SK-N-MC (cell line): ENCODE data around the gene ZAR1.
"Not testable (repeated sequence)": the region's sequence is repeated elsewhere in the genome, so short reads cannot be mapped to it uniquely, and the experiment has no call there.

ENCODE experiments used
- DNase-seq: peaks from one replicate; pipeline ENCODE4 v3.0.0-alpha.2; 2011; ENCODE audit warnings: low read depth, low spot score
- H3K27ac ChIP-seq: fragments of 200-600 bp; sonication (generic); 2 replicates; pipeline ENCODE4 v1.5.1; 2016; ENCODE audit warnings: mixed run types
- H3K36me3 ChIP-seq: fragments of 200-600 bp; sonication (generic); 2 replicates; pipeline ENCODE4 v1.6.1; 2017; ENCODE audit warnings: antibody characterized with exemption, low read length, mixed read lengths; ENCODE audit not compliant: insufficient read depth
- H3K4me3 ChIP-seq: fragments of 200-600 bp; sonication (generic); 2 replicates; pipeline ENCODE4 v1.5.1; 2016
- H3K9ac ChIP-seq: fragments of 200-600 bp; sonication (generic); 2 replicates; pipeline ENCODE4 v1.8.0; 2017; ENCODE audit warnings: mixed run types, mixed read lengths; ENCODE audit not compliant: insufficient read length
- H3K9me3 ChIP-seq: fragments of 200-600 bp; sonication (generic); 2 replicates; pipeline ENCODE4 v1.6.1; 2017; ENCODE audit warnings: low read depth, mild to moderate bottlenecking, antibody characterized with exemption, low read length, moderate library complexity, mixed read lengths
- EZH2 ChIP-seq: fragments of 200-600 bp; sonication (generic); IDR thresholded peaks from one replicate; pipeline ENCODE4 v1.6.1; 2017; ENCODE audit warnings: antibody characterized with exemption
- FOXP2 ChIP-seq: optimal IDR thresholded peaks from 2 replicates; pipeline ENCODE3; 2011; ENCODE audit warnings: mild to moderate bottlenecking, moderate library complexity; ENCODE audit not compliant: insufficient read depth; ENCODE audit errors: extremely low read length, control extremely low read depth
- POLR2AphosphoS5 ChIP-seq: IDR thresholded peaks from 2 replicates; pipeline ENCODE4 v1.6.1; 2012; ENCODE audit warnings: mild to moderate bottlenecking, low read depth, low read length, borderline replicate concordance

The ZAR1 gene

GRCh38 chr4:48490012-48490679 is at the start of gene ZAR1:
TSS of gene ZAR1 (plus strand) at chr4:48490252. CDS start at chr4:48490292, 40 bp downstream.
- Histone ChIP-seq H3K36me3 (no peaks in the 10 kb centered on the region), H3K9me3 (no peaks in the 10 kb centered on the region), H3K4me3 (peak within 1 kb of the TSS; percentile 61), H3K27ac (no peak within 1 kb of the TSS), H3K9ac (no peak within 1 kb of the TSS)
- DNase-seq = no peak
- no peak for TF ChIP-seq EZH2
- no peak for TF ChIP-seq FOXP2
- no peak for TF ChIP-seq POLR2AphosphoS5

DNA sequence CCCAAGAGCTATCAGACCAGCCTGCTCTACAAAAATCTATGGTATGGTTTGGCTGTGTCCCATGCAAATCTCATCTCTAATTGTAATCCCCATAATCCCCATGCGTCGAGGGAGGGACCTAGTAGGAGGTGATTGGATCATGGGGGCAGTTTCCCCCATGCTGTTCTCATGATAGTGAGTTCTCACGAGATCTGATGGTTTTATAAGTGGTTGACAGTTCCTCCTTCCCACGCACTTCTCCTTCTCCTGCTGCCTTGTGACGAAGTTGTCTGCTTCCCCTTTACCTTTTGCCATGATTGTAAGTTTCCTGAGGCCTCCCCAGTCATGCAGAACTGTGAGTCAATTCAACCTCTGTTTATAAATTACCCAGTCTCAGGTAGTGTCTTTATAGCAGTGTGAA is 49.1 kb upstream of the ZAR1 start:
- H3K9me3 ChIP-seq, DNase-seq, H3K27ac ChIP-seq, H3K4me3 ChIP-seq, H3K9ac ChIP-seq, H3K36me3 ChIP-seq: not testable (repeated sequence)

DNA sequence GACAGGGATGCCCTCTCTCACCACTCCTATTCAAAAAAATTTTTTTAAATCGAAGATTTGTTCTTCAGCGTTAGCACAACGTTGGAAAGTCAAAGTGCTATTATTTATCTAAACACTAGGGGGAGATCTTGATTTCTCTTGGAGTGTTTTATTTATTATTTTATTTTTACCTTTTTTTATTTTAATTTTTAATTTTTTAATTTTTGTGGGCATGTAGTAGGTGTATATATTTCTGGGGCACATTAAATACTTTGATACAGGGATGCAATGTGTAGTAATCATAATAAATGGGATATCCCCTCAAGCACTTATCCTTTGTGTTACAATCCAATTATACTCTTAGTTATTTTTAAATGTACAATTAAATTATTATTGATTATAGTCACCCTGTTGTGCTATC is 44.3 kb upstream of the ZAR1 start:
- TF ChIP-seq EZH2 (no peak), FOXP2 (no peak), POLR2AphosphoS5 (no peak)
- DNase-seq = no peak
- Histone ChIP-seq H3K9me3 (no peaks in the 10 kb centered on the region), H3K27ac (no peak overlapping the region), H3K9ac (no peak overlapping the region), H3K36me3 (no peaks in the 10 kb centered on the region), H3K4me3 (no peak overlapping the region)

GRCh38 chr4:48446642-48447041 is 43.4 kb upstream of the ZAR1 start:
- Histone ChIP-seq H3K9ac (no peak overlapping the region), H3K4me3 (no peak overlapping the region), H3K9me3 (no peaks in the 10 kb centered on the region), H3K27ac (no peak overlapping the region), H3K36me3 (no peaks in the 10 kb centered on the region)
- no peak for TF ChIP-seq EZH2
- no peak for TF ChIP-seq POLR2AphosphoS5
- no peak for TF ChIP-seq FOXP2
- DNase-seq = no peak

GRCh38 chr4:48449151-48449550 is 40.9 kb upstream of the ZAR1 start:
- Histone ChIP-seq H3K36me3 (no peaks in the 10 kb centered on the region), H3K4me3 (no peak overlapping the region), H3K27ac (no peak overlapping the region), H3K9ac (no peak overlapping the region), H3K9me3 (no peaks in the 10 kb centered on the region)
- no peak for TF ChIP-seq POLR2AphosphoS5
- no peak for TF ChIP-seq EZH2
- no peak for TF ChIP-seq FOXP2
- no peak for DNase-seq

GRCh38 chr4:48450740-48451139 is 39.3 kb upstream of the ZAR1 start:
- H3K9ac ChIP-seq = no peak overlapping the region
- no peaks in the 10 kb centered on the region for H3K9me3 ChIP-seq
- no peak for TF ChIP-seq EZH2
- TF ChIP-seq FOXP2 = no peak
- no peak for TF ChIP-seq POLR2AphosphoS5

GRCh38 chr4:48451656-48452055 is 38.4 kb upstream of the ZAR1 start:
- H3K27ac ChIP-seq, DNase-seq, H3K4me3 ChIP-seq, H3K9ac ChIP-seq, H3K36me3 ChIP-seq, H3K9me3 ChIP-seq: not testable (repeated sequence)

More at GRCh38 chr4:48450740-48451139, 39.3 kb upstream of the ZAR1 start:
- no peak overlapping the region for H3K4me3 ChIP-seq
- no peak overlapping the region for H3K27ac ChIP-seq
- H3K36me3 ChIP-seq = no peaks in the 10 kb centered on the region
- DNase-seq = no peak

DNA sequence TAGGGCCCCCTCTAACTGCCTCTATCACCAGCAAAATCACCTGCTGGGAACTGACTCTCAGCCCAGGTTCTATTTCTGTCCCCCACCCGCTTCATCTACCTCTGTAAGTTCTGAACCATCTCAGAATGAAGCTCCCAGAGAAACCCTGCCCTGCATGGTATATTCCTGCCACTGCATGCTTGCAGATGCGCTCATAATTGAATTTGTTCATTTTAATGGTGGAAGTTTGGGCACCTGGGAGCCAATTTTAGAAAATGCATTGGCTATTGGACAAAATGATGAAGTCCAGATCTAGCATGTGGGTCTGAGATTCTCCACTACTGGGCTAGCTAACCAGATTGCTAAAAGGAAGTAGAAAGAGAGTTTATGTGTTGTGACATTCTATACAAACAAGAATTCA is 35.5 kb upstream of the ZAR1 start:
- H3K4me3 ChIP-seq = no peak overlapping the region
- no peaks in the 10 kb centered on the region for H3K9me3 ChIP-seq
- no peak overlapping the region for H3K9ac ChIP-seq
- H3K36me3 ChIP-seq = no peaks in the 10 kb centered on the region
- TF ChIP-seq EZH2 (no peak), FOXP2 (no peak), POLR2AphosphoS5 (no peak)
- H3K27ac ChIP-seq = no peak overlapping the region
- DNase-seq = no peak

- no peak overlapping the region for H3K4me3 ChIP-seq
- no peak overlapping the region for H3K27ac ChIP-seq
- H3K9me3 ChIP-seq = no peaks in the 10 kb centered on the region
- DNase-seq = no peak
- TF ChIP-seq POLR2AphosphoS5 = no peak
- TF ChIP-seq FOXP2 = no peak
- TF ChIP-seq EZH2 = no peak
- no peak overlapping the region for H3K9ac ChIP-seq
- no peaks in the 10 kb centered on the region for H3K36me3 ChIP-seq
Observed at GRCh38 chr4:48461000-48461399, 29.1 kb upstream of the ZAR1 start.

DNA sequence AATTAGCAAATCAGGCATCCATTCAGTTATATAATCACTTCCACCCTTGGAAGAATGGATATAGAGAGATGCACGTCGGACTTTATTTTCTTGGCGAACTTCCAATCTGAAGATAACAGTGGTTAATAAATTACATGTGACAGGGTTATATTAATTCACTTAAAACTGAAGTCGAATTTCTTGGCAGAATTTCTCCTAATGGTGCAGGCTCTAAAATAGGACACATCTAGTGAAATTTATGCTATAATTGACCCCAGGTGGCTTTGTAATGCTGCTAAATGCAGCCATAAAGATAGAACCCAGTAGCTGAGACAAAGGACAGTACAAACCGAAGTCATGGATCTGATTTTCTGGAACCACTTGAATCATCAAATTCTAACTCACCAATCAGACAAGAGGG is 27.7 kb upstream of the ZAR1 start:
- Histone ChIP-seq H3K4me3 (peak overlapping the region; percentile 10; the same call in 1 of the 2 replicates), H3K36me3 (no peaks in the 10 kb centered on the region), H3K9ac (no peak overlapping the region), H3K27ac (peak overlapping the region; percentile 34; the same call in 1 of the 2 replicates), H3K9me3 (no peaks in the 10 kb centered on the region)
- peak; percentile 18 for DNase-seq
- TF ChIP-seq EZH2 (no peak), POLR2AphosphoS5 (no peak), FOXP2 (no peak)
